Mesenteric fat pad (tissue), 1 donor: ENCODE measurements around the gene TINCR. TPM values are rescaled to one million over a fixed set of nuclear protein-coding genes. Genes with fewer than 3 reads are reported as not detected.
"Not testable (repeated sequence)": the region's sequence is repeated elsewhere in the genome, so short reads cannot be mapped to it uniquely, and the experiment has no call there.

Experiments
- DNase-seq: peaks from one replicate; pipeline ENCODE4 v3.0.0-alpha.2; 2020; ENCODE audit warnings: low spot score
- long read RNA-seq: library from polyadenylated mRNA; unstranded; transcript quantifications from one replicate; pipeline ENCODE4 v2.0.0, GENCODE V29; 2020
- total RNA-seq: library from RNA; stranded (reverse); fragmentation: NEBNext Ultra II Directional; extraction: Animal tissue kit (Norgen Biotek cat#: 25700); gene quantifications from one replicate; pipeline ENCODE4 v1.2.1, GENCODE V29; 2021
- donor health status: DM: yes; HTN: yes; CAD: no.

TINCR gene
- total RNA-seq, result 0.48 TPM
- long read RNA-seq, result 0 reads

GRCh38 chr19:5567360-5567969, at the start of gene TINCR:
TSS of gene TINCR (minus strand) at chr19:5567953.
- DNase-seq, result no peak

GRCh38 chr19:5617080-5617479, 49.3 kb upstream of the TINCR start:
- DNase-seq, result no peak

GRCh38 chr19:5615756-5616327, 48.1 kb upstream of the TINCR start:
- peak; percentile 76 for DNase-seq

- DNase-seq, result peak; percentile 20
Measured at GRCh38 chr19:5612891-5613865, 45.4 kb upstream of the TINCR start.

- DNase-seq, result no peak
Measured at GRCh38 chr19:5609881-5610448, 42.2 kb upstream of the TINCR start.

- not testable (repeated sequence) for DNase-seq
Measured at GRCh38 chr19:5608766-5609165, 41.0 kb upstream of the TINCR start.

GRCh38 chr19:5608291-5608690, 40.5 kb upstream of the TINCR start:
- DNase-seq, result no peak

GRCh38 chr19:5607318-5608275, 39.8 kb upstream of the TINCR start:
- DNase-seq, result no peak

GRCh38 chr19:5605362-5605761, 37.6 kb upstream of the TINCR start:
- no peak for DNase-seq

- no peak for DNase-seq
Measured at GRCh38 chr19:5603626-5604025, 35.9 kb upstream of the TINCR start.

- no peak for DNase-seq
Measured at GRCh38 chr19:5600797-5601196, 33.0 kb upstream of the TINCR start.

- DNase-seq, result no peak
Measured at GRCh38 chr19:5595745-5596144, 28.0 kb upstream of the TINCR start.

- no peak for DNase-seq
Measured at GRCh38 chr19:5595129-5595528, 27.4 kb upstream of the TINCR start.

- no peak for DNase-seq
Measured at GRCh38 chr19:5594521-5594950, 26.8 kb upstream of the TINCR start.

- DNase-seq, result no peak
Measured at GRCh38 chr19:5593343-5594255, 25.8 kb upstream of the TINCR start.

GRCh38 chr19:5592531-5593342, 25.0 kb upstream of the TINCR start:
- DNase-seq, result no peak

GRCh38 chr19:5591476-5591875, 23.7 kb upstream of the TINCR start:
- DNase-seq, result no peak

GRCh38 chr19:5590865-5591154, 23.1 kb upstream of the TINCR start:
- no peak for DNase-seq
